ENCODE results near the gene CALCOCO2.
A peak's percentile ranks its signal among the peaks of the same experiment; 100 is the strongest.
"Not testable (repeated sequence)": the region's sequence is repeated elsewhere in the genome, so short reads cannot be mapped to it uniquely, and the experiment has no call there.

The CALCOCO2 gene

GRCh38 chr17:48871551-48872351, 40.9 kb downstream of the CALCOCO2 start:
- CTCF ChIA-PET = interaction anchor here (1.5 kb wide), 1 partner anchor 147 kb away, joined by 3 read pairs; no protein-coding TSS in a partner anchor
- no peak for DNase-seq (ENCODE audit: low spot score)
- POLR2A ChIA-PET (ENCODE audit: low non-redundant PET) = interaction anchor here (0.6 kb wide), 1 partner anchor 137 kb away, joined by 3 read pairs; no protein-coding TSS in a partner anchor
- no peak overlapping the region for H3K27ac ChIP-seq
- TF ChIP-seq CTCF (conservative IDR thresholded peaks at IDR 0.05; ENCODE audit: low read depth) = no peak

- DNase-seq (ENCODE audit: low spot score); CTCF ChIA-PET; H3K27ac ChIP-seq: not testable (repeated sequence)
- POLR2A ChIA-PET (ENCODE audit: low non-redundant PET) = interaction anchor here (0.6 kb wide), 1 partner anchor 922 kb away, joined by 3 read pairs; no protein-coding TSS in a partner anchor
Measured at GRCh38 chr17:48872409-48872808, 41.6 kb downstream of the CALCOCO2 start.

- ChIA-PET CTCF (interaction anchor here (0.6 kb wide), 1 partner anchor 40 kb away, joined by 6 read pairs; no protein-coding TSS in a partner anchor), POLR2A (ENCODE audit: low non-redundant PET) (no interaction called here)
- H3K27ac ChIP-seq = no peak overlapping the region
- TF ChIP-seq CTCF (conservative IDR thresholded peaks at IDR 0.05; ENCODE audit: low read depth) = no peak
- DNase-seq (ENCODE audit: low spot score) = no peak
Measured at GRCh38 chr17:48873209-48873608, 42.4 kb downstream of the CALCOCO2 start.

GRCh38 chr17:48873696-48874443, 43.0 kb downstream of the CALCOCO2 start:
- ChIA-PET POLR2A (ENCODE audit: low non-redundant PET) (no interaction called here), CTCF (interaction anchor here (0.6 kb wide), 1 partner anchor 40 kb away, joined by 6 read pairs; no protein-coding TSS in a partner anchor)
- TF ChIP-seq CTCF (conservative IDR thresholded peaks at IDR 0.05; ENCODE audit: low read depth) = no peak
- DNase-seq (ENCODE audit: low spot score) = no peak
- no peak overlapping the region for H3K27ac ChIP-seq

- CTCF ChIA-PET = interaction anchor here (0.5 to 2.0 kb wide), 47 partner anchors 9 to 559 kb away, joined by 3 to 32 read pairs (median 4); partner anchors contain the start of genes ATP5MC1, PRAC1 and PRAC2
- no peak overlapping the region for H3K27ac ChIP-seq
- POLR2A ChIA-PET (ENCODE audit: low non-redundant PET) = interaction anchor here (0.6 kb wide), 1 partner anchor 120 kb away, joined by 3 read pairs; no protein-coding TSS in a partner anchor
- peak; percentile 81 for DNase-seq (ENCODE audit: low spot score)
- peak; percentile 95 for TF ChIP-seq CTCF (conservative IDR thresholded peaks at IDR 0.05; ENCODE audit: low read depth)
Measured at GRCh38 chr17:48878920-48879898, 48.4 kb downstream of the CALCOCO2 start.

- CTCF ChIA-PET = interaction anchor here (0.6 to 0.9 kb wide), 2 partner anchors 43 to 150 kb away, joined by 3 to 4 read pairs; no protein-coding TSS in a partner anchor
- no peak for DNase-seq (ENCODE audit: low spot score)
- POLR2A ChIA-PET (ENCODE audit: low non-redundant PET) = interaction anchor here (0.7 kb wide), 1 partner anchor 15 kb away, joined by 8 read pairs; no protein-coding TSS in a partner anchor
- no peak for TF ChIP-seq CTCF (conservative IDR thresholded peaks at IDR 0.05; ENCODE audit: low read depth)
- no peak overlapping the region for H3K27ac ChIP-seq
Measured at GRCh38 chr17:48882272-48882671, 51.4 kb downstream of the CALCOCO2 start.
